Progenitor cell of endocrine pancreas (in vitro differentiated cells): Measurements from ENCODE around the gene B3GNT3. TPM values are rescaled to one million over a fixed set of nuclear protein-coding genes. Genes with fewer than 3 reads are reported as not detected.

ENCODE experiments used
- DNase-seq: peaks from one replicate; pipeline ENCODE4 v3.0.0; 2021; ENCODE audit warnings: low spot score; ENCODE audit not compliant: unreplicated experiment
- H3K27ac Mint-ChIP-seq: 2 replicates; pipeline ENCODE4 v1.8.0; 2021; ENCODE audit warnings: mild to moderate bottlenecking, moderate library complexity, mixed read lengths
- H3K27me3 Mint-ChIP-seq: 2 replicates; pipeline ENCODE4 v1.8.0; 2021; ENCODE audit warnings: mixed read lengths
- H3K36me3 Mint-ChIP-seq: 2 replicates; pipeline ENCODE4 v1.8.0; 2022; ENCODE audit warnings: mixed read lengths; ENCODE audit not compliant: insufficient read depth
- H3K4me1 Mint-ChIP-seq: 2 replicates; pipeline ENCODE4 v1.8.0; 2021; ENCODE audit warnings: low read depth, mixed read lengths
- H3K4me3 Mint-ChIP-seq: 2 replicates; pipeline ENCODE4 v1.8.0; 2021; ENCODE audit warnings: low read depth, mild to moderate bottlenecking, moderate library complexity, mixed read lengths
- H3K9me3 Mint-ChIP-seq: 2 replicates; pipeline ENCODE4 v1.8.0; 2021; ENCODE audit warnings: low read depth, mixed read lengths
- CTCF ChIP-seq: fragments of 200-600 bp; sonication (generic); IDR thresholded peaks from one replicate; pipeline ENCODE4 v1.5.0; 2021; ENCODE audit warnings: antibody characterized with exemption, mild to moderate bottlenecking; ENCODE audit not compliant: unreplicated experiment
- long read RNA-seq: library from polyadenylated mRNA; unstranded; transcript quantifications from one replicate; pipeline ENCODE4 v2.0.0, GENCODE V29; 2020
- total RNA-seq: library from RNA; stranded (reverse); gene quantifications from 2 replicates; pipeline ENCODE4 v1.2.1, GENCODE V29; 2021

Gene B3GNT3
- 0.13 TPM in 1 of 2 replicates, not detected in the other for total RNA-seq
- long read RNA-seq, result 0 reads

DNA sequence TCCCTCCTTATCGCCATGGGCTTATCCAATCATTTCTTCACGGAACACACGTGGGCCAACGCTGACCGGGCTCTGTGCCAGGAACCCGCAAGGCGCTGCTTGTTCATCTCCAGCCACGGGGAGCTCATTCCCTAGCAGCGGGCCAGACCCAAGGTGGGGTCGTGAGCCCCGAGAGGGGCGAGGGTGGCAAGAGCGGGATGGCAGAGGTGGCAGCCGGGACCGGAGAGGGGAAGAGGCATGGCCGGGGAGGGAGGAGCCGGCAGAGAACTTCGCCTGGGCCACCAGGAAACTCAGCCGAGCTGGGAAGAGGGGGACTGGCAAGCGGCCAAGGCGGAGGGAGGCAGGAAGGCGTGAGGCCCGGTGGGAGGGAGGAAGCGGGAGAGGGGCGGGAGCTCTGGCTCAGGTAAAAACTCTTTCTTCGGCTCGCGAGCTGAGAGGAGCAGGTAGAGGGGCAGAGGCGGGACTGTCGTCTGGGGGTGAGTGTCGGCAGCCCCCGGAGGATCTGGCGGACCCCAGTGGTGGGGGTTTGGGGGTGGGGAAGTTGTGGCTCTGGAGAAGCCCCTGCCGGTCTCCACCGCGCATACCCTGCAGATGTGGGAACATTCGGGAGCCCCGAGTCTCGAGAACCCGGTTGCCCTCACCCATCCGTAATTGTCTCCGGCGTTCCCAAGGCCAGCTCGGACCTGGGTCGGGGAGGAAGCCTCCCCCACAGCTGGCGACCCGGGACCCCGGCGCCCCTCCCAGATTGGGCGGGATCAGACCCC lies at the start of gene B3GNT3:
TSS of gene B3GNT3 (plus strand) at position 408 of the 764 bp plus-strand sequence. CDS start 12,670 bp downstream, outside the sequence.
- Mint-ChIP-seq H3K27me3 (peaks cover 47% of the 10 kb centered on the region), H3K27ac (no peak within 1 kb of the TSS), H3K4me1 (no peaks in the 10 kb centered on the region), H3K36me3 (no peaks in the 10 kb centered on the region), H3K4me3 (no peak within 1 kb of the TSS), H3K9me3 (no peaks in the 10 kb centered on the region)
- no peak for DNase-seq
- TF ChIP-seq CTCF, result no peak

DNA sequence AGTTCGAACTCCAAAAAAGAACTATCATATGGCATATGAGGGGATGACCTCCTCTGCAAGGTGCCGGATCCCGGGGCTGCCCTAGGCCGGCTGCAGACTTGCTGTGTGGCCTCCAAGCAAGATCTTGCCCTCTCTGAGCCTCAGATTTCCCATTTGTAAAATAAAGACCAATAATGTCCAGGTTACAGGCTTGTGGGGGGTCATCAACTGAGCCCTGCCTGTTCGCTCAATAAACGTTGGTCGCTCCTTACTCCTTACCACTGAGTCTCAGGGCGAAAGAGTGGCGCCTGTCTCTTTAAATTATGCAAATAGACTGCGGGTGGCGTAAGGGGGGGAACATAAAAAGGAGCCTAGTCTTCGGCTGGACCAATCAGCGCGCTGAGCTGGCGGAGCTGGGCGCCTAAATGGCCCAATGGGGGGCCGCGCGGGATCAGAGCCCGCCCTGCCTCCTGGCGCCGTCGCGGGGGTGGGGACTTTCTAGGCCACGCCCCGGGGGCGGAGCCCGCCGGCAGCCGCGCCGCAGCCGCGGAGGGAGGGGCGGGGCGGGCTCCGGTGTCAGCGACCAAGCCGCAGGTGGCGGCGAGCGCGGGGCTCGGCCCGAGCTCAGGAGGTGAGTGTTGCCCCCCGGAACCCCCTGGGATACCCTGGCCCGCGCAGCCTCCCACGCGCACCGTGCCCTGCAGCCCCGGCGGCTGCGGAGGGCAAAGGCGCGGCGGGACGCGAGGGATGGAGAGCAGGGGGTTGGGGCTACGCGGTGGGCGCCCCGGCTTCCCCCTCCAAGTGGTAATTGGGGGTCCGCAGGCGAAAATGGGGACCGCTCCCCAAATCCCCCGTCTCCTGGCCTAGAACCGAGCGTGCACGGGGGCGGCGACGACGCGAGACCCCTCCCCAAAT lies 47.5 kb upstream of the B3GNT3 start:
- H3K4me3 Mint-ChIP-seq, result peak overlapping the region; percentile 54
- DNase-seq, result peak; percentile 82
- H3K36me3 Mint-ChIP-seq, result no peaks in the 10 kb centered on the region
- no peaks in the 10 kb centered on the region for H3K9me3 Mint-ChIP-seq
- TF ChIP-seq CTCF, result no peak
- no peaks in the 10 kb centered on the region for H3K4me1 Mint-ChIP-seq
- peaks cover 18% of the 10 kb centered on the region for H3K27me3 Mint-ChIP-seq
- H3K27ac Mint-ChIP-seq, result peak overlapping the region; percentile 37

GRCh38 chr19:17748884-17749638 lies 45.9 kb upstream of the B3GNT3 start:
- Mint-ChIP-seq H3K4me3 (no peak overlapping the region), H3K27me3 (peaks cover 18% of the 10 kb centered on the region), H3K36me3 (no peaks in the 10 kb centered on the region), H3K4me1 (no peaks in the 10 kb centered on the region), H3K9me3 (no peaks in the 10 kb centered on the region), H3K27ac (no peak overlapping the region)
- no peak for TF ChIP-seq CTCF
- no peak for DNase-seq

DNA sequence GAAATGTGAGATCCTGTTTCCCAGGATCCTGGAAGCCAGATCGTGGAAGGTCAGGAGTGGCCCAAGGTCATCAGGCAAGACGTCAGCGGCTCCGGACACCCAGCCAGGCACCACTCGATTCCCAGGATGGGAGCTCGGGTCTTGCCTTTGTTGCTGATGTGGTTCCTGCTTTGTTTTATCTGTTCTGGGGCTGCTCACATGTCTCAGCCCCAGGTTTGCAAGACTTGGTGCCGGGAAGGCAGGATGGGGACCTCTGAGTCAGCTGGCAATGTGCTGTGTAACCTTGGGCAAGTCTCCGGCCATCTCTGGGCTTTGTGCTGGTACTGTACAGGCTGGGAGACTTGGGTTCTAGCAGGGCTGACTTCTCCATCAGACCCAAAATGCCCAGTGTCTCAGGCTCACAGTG lies 45.0 kb upstream of the B3GNT3 start:
- peaks cover 18% of the 10 kb centered on the region for H3K27me3 Mint-ChIP-seq
- H3K4me3 Mint-ChIP-seq, result no peak overlapping the region

More for the DNA sequence above, 45.0 kb upstream of the B3GNT3 start:
- no peaks in the 10 kb centered on the region for H3K9me3 Mint-ChIP-seq
- TF ChIP-seq CTCF, result no peak
- H3K36me3 Mint-ChIP-seq, result no peaks in the 10 kb centered on the region
- H3K27ac Mint-ChIP-seq, result no peak overlapping the region
- DNase-seq, result no peak
- no peaks in the 10 kb centered on the region for H3K4me1 Mint-ChIP-seq
